H54 (cell line): ENCODE measurements around the gene CCDC6.
"Not testable (repeated sequence)": the region's sequence is repeated elsewhere in the genome, so short reads cannot be mapped to it uniquely, and the experiment has no call there.

Source experiments
- DNase-seq: peaks from one replicate; pipeline ENCODE4 v3.0.0; 2011; ENCODE audit warnings: low spot score, mixed read lengths; ENCODE audit not compliant: insufficient read length
- FAIRE-seq: peaks from 3 replicates; lab custom pipeline; 2011; peaks lifted over from hg19 to GRCh38; lab: Jason Lieb, UNC
- POLR2A ChIP-seq: IDR thresholded peaks from 2 replicates; pipeline ENCODE4 v1.6.1; 2011; ENCODE audit warnings: low read depth, mild to moderate bottlenecking, low read length

The CCDC6 gene

GRCh38 chr10:59781511-59781910 is 124.8 kb downstream of the CCDC6 start:
- TF ChIP-seq POLR2A = no peak
- DNase-seq = no peak
- no peak for FAIRE-seq

GRCh38 chr10:59779756-59780533 is 126.4 kb downstream of the CCDC6 start:
- DNase-seq (no peak), FAIRE-seq (no peak)
- TF ChIP-seq POLR2A = no peak

GRCh38 chr10:59774451-59774850 is 131.9 kb downstream of the CCDC6 start:
- no peak for TF ChIP-seq POLR2A
- DNase-seq = no peak
- no peak for FAIRE-seq

GRCh38 chr10:59773088-59773487 is 133.3 kb downstream of the CCDC6 start:
- no peak for FAIRE-seq
- no peak for TF ChIP-seq POLR2A
- DNase-seq = no peak

- DNase-seq (no peak), FAIRE-seq (no peak)
- TF ChIP-seq POLR2A = no peak
These were observed 135.1 kb downstream of the CCDC6 start for GRCh38 chr10:59771162-59771807.

GRCh38 chr10:59770689-59771088 is 135.7 kb downstream of the CCDC6 start:
- FAIRE-seq (no peak), DNase-seq (no peak)
- TF ChIP-seq POLR2A = no peak

- no peak for DNase-seq
- TF ChIP-seq POLR2A = no peak
- FAIRE-seq = no peak
These were observed 143.9 kb downstream of the CCDC6 start for GRCh38 chr10:59762505-59762904.

GRCh38 chr10:59757966-59758365 is 148.4 kb downstream of the CCDC6 start:
- no peak for DNase-seq
- TF ChIP-seq POLR2A = no peak
- no peak for FAIRE-seq

- FAIRE-seq = no peak
- TF ChIP-seq POLR2A = no peak
These were observed 151.4 kb downstream of the CCDC6 start for GRCh38 chr10:59754951-59755350.

GRCh38 chr10:59753267-59753666 is 153.1 kb downstream of the CCDC6 start, which contains the start of gene MRLN:
TSS of gene MRLN (minus strand) at chr10:59753455.
- no peak for DNase-seq
- FAIRE-seq = no peak
- TF ChIP-seq POLR2A = no peak

More at GRCh38 chr10:59754951-59755350, 151.4 kb downstream of the CCDC6 start:
- no peak for DNase-seq

GRCh38 chr10:59752278-59752940 is 153.9 kb downstream of the CCDC6 start:
- FAIRE-seq (no peak), DNase-seq (no peak)
- no peak for TF ChIP-seq POLR2A

GRCh38 chr10:59750155-59750945 is 156.0 kb downstream of the CCDC6 start:
- no peak for TF ChIP-seq POLR2A
- no peak for FAIRE-seq
- DNase-seq = no peak

GRCh38 chr10:59748834-59749233 is 157.5 kb downstream of the CCDC6 start:
- no peak for FAIRE-seq

GRCh38 chr10:59745163-59745650 is 161.1 kb downstream of the CCDC6 start:
- TF ChIP-seq POLR2A = no peak
- FAIRE-seq (no peak), DNase-seq (no peak)

More at GRCh38 chr10:59748834-59749233, 157.5 kb downstream of the CCDC6 start:
- DNase-seq = no peak
- TF ChIP-seq POLR2A = no peak

GRCh38 chr10:59744762-59745161 is 161.6 kb downstream of the CCDC6 start:
- not testable (repeated sequence) for FAIRE-seq, DNase-seq

GRCh38 chr10:59744156-59744555 is 162.2 kb downstream of the CCDC6 start:
- not testable (repeated sequence) for DNase-seq, FAIRE-seq
